ENCODE measurements around the gene NAT16.
A peak's percentile ranks its signal among the peaks of the same experiment; 100 is the strongest.
"Not testable (repeated sequence)": the region's sequence is repeated elsewhere in the genome, so short reads cannot be mapped to it uniquely, and the experiment has no call there.

Gene NAT16

GRCh38 chr7:101156866-101157589 lies 23.1 kb downstream of the NAT16 start:
- DNase-seq: no peak

- no peak for DNase-seq
Measured at GRCh38 chr7:101156277-101156676, 23.8 kb downstream of the NAT16 start.

- no peak for DNase-seq
Measured at GRCh38 chr7:101155303-101155702, 24.8 kb downstream of the NAT16 start.

- DNase-seq: no peak
Measured at GRCh38 chr7:101154693-101155102, 25.4 kb downstream of the NAT16 start.

- DNase-seq: peak; percentile 90
Measured at GRCh38 chr7:101153969-101154692, 26.0 kb downstream of the NAT16 start, which contains the start of gene AP1S1. Gene AP1S1, plus strand, starts transcription at chr7:101154476. Its CDS starts 39 bp downstream, at chr7:101154515.

GRCh38 chr7:101151908-101152651 lies 28.0 kb downstream of the NAT16 start:
- no peak for DNase-seq

- DNase-seq: no peak
Measured at GRCh38 chr7:101140746-101141382, 39.2 kb downstream of the NAT16 start.

- no peak for DNase-seq
Measured at GRCh38 chr7:101140339-101140699, 39.8 kb downstream of the NAT16 start.

GRCh38 chr7:101138213-101138870 lies 41.8 kb downstream of the NAT16 start:
- peak; percentile 84 for DNase-seq

- no peak for DNase-seq
Measured at GRCh38 chr7:101137651-101138212, 42.4 kb downstream of the NAT16 start.

- no peak for DNase-seq
Measured at GRCh38 chr7:101134399-101134980, 45.6 kb downstream of the NAT16 start.

GRCh38 chr7:101133621-101134398 lies 46.3 kb downstream of the NAT16 start:
- DNase-seq: no peak

GRCh38 chr7:101132626-101133600 lies 47.2 kb downstream of the NAT16 start:
- not testable (repeated sequence) for DNase-seq

- DNase-seq: no peak
Measured at GRCh38 chr7:101129603-101130117, 50.4 kb downstream of the NAT16 start.

- DNase-seq: no peak
Measured at GRCh38 chr7:101128040-101128834, 51.9 kb downstream of the NAT16 start.

- DNase-seq: no peak
Measured at GRCh38 chr7:101127460-101128039, 52.5 kb downstream of the NAT16 start.

- DNase-seq: peak; percentile 9
Measured at GRCh38 chr7:101126651-101127459, 53.2 kb downstream of the NAT16 start, which contains the start of gene SERPINE1. Gene SERPINE1, plus strand, starts transcription at chr7:101127104. Its CDS starts 1,290 bp downstream, at chr7:101128394.
